GM19043 (cell line): ENCODE results near the gene RHBG.

Source experiments
- ATAC-seq: cut with Tn5 transposase; IDR thresholded peaks from one replicate; pipeline ENCODE4 v1.9.1; 2021; ENCODE audit warnings: low read depth; ENCODE audit not compliant: unreplicated experiment

RHBG gene

DNA sequence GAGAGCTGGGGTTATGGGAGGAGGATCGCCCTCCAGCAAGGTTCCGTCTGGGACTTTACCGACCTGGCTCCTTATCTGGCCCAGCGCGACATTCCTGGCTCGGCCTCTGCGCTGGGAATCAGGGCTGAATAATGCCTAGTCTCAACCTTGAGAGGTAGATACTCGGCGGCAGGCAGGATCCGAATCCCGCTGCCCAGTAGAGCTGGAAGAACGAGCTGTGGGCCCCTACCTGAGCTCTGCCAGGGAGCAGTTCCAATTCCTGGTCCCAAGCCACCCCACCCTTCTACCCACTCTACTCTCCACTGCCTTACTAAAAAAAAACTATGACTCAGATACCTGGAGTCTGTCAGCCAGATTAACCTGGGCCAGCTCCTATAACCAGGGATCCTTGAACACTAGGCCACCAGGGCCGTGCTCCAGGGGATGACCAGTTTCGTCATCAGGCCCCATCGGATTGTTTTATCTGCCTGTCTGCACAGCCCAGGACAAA, 53.6 kb downstream of the RHBG start:
- no peak for ATAC-seq

DNA sequence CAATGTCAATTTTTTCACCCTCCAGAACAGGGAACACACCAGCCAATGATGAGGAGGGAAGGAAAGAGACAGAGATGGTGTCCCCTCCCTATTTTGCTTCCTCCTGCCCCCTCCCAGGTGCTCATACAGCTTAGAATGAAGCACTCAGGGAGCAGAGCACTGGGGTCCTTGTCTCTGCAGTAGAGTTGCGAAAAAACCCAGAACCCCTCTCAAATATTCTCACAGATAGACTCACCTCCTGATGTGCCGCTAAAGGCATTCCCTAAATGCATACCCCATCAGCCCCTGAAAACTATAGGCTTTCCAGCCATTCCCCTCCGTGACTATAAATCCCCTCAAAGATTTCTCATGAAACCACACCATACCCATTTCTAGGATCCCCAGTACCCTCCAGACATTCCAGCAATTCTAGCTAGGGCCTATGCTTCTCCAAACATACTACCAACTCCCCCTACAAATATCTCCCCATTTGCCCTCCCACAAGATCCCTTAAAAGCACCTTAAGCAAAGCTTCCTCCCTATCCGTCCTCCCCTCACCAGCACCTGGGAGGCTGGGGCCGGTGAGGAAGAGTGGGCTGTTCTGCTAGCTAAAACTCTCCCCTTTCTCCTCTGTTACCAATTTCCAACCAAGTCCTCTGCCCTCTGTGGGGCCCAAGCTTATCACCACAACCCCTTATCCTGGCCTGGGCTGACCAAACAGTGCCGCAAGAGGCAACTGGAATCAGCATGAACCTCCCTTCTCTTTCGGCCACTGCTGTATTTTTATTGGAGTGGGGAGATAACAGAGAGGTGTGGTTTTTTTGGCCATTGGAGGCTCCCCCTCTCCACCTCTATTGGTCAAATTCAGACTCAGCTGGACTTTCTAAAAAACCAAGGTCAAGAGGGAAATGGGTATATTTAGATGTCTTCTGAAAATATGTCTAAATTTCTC, 54.7 kb downstream of the RHBG start:
- ATAC-seq = no peak

DNA sequence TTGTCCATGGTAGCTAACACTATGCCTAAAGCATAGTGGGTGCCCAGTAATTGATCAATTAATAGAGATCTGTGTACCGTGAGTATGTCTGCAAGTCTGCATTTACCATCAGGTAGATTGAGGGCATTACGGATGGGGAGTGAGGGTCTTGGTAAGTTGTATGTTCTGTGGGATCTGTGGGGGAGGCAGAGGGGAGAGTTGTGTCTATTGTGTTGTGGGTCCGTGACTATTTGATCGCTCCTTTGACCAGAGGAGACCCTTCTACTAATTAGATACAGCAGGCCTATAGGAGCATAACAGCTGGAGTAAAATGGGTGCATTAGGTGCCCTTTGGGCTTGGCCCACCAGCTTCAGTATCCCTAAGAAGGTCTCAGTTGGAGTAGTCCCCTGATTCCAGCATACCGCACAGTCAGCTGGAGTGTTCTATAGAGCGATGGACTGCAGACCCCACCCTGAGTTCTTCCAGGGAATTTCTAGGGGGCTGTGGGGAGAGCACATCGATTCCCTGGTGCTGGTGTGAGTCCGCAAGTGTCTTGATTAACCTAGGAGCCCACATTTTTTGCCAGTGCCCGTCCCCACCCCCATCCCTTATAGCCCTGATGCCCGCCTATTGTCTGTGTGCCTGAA, 55.9 kb downstream of the RHBG start:
- ATAC-seq = no peak

DNA sequence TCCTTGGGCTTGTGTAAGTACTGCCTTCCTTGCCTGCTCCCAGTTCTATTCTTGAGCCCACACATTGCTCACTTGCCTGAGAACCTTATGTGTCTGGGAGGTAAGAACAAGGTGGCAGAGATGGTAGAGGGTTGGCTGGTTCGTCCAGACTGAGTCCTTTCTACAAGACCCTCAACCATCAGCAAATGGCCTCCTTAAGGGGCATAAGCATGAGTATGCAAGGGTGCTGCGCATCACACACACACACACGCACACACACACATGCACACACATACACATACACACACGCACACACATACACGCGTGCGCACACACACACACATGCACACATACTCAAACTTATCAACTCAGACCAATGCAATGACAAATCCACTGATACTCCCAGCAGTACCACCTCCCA, 56.9 kb downstream of the RHBG start:
- no peak for ATAC-seq

DNA sequence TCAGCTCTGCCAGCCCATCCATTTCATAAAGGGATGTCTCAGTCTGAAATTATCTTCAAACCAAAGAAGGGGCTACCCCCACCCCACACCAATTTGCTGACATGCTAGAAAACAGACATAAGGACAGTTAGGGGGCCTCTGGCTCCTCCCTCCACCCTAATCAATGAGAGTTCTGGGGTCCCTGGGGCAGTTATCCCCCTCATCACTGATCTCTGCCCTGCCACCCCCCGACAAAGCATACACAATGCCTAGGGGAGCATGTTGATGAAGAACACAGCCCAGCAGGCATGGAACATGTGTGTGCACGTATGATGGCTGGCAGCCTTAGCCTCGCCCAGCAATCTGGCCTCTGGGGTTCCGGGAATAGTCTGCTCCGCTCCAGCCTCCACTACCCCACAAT, 58.9 kb downstream of the RHBG start:
- no peak for ATAC-seq

DNA sequence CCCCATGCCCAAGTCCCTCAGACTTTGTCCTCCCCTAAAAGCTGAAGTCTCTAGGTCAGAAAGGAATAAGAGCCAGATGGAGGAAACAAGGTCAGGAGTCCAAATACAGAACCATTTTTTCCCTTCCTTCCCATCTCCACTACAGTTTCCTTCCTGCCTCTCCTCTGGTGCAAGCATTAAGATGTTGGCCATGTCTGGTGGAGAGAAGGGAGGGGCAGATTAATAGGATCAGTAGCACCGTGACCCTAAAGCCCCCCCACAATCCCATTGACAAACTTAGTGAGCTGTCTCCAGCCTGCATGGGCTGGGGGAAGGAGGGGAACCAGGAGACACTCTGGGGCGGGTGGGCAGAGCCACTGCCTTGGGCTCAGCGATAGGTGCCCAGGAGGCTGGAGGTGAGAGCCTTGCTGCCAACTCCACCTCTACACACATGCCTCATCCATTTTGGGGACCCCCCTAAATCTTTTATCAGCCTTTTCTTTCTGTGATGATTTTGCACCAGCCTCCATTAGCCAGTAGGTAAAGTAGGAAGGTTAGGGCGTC, 59.8 kb downstream of the RHBG start:
- no peak for ATAC-seq

DNA sequence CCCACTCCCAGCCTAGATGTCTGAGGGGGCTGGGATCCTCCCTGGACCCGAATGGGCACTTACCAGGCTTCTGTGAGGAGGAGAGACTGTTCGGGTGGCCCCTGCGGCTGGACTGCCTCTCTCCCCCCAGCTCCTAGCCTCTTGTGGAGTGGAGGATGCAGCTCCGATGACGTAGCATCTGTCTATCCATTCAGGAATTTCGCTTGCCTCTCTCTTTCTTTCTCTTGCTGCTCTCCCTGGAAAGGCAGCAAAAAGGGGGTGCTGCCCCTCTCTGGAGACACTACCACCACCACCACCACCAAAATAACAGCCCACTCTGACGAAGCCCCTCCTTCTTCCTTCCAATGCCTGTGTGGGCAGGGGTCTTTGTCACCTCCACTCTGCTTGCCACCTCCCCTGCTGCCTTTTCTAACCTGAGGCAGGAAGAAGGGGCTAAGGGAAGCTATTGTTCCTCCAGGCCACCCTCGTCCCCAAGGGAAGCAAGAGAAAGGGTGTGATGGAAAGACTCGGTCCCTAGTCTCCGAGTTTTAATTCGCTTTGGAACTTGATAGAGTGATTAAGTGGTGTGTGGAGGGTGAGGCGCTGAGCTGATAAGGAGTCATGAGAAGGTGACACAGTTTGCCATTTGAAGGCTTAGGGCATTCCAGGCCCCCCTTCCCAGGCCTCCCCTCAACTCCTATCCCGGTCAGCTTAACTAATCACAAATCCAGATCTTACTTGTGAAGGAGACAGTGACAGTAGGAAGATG, 60.5 kb downstream of the RHBG start:
- ATAC-seq = no peak

DNA sequence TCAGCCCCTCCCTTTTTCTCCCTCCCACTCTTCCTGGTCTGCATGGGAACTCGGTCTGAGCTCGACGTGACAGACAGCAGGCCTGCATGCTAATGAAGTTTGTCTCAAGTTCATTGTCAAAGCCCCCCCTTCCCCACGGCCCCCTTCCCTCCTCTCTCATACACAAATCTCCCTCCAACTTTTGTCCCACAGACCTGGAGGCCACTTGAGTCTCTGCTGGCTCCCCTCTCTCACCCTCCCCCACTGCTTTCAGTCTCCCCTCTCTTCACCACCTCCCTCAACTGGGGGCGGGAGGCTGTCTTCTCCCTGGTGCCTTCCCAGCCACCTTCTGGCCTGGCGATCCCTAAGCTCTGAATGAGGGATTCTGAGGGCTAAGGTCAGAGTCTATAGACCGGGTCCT, 61.3 kb downstream of the RHBG start:
- ATAC-seq = no peak

DNA sequence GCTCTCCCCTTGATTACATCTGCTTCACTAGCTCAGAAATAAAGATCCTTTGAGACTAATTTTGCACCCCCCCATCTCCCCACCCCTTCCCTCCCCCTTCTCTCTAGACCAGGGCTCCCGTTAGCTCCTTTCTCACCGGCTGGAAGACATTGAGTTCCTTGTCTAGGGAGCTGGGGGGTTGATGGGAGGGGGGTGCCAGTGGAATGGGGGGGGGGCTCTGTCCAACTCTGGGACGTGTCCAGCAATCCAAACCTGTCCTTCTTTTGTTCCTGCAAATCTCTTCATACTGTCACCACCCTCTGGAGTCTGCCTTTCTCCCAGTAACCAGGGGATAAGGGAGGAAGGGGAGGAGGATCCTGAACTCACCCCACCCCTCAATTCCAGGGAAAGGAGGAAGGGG, 61.9 kb downstream of the RHBG start:
- ATAC-seq = no peak

DNA sequence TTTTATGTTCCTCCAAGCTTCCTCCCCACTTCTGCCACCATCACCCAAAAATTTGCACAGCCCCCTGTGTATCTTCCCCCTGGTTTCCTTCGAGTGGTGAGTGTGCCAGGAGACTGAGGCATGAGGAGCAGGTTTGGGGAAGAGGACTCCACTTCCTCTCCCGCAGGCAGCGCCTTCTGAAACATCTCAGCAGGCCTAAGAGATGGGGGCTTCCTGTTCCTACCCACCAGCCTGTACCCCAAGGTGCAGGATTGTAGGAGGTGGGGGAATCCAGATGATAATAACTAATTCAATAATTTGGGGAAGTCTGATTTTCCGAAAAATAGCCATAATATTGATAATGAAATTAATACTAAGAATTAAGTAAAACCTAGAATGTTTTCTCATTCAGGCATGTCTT, 62.4 kb downstream of the RHBG start:
- no peak for ATAC-seq

DNA sequence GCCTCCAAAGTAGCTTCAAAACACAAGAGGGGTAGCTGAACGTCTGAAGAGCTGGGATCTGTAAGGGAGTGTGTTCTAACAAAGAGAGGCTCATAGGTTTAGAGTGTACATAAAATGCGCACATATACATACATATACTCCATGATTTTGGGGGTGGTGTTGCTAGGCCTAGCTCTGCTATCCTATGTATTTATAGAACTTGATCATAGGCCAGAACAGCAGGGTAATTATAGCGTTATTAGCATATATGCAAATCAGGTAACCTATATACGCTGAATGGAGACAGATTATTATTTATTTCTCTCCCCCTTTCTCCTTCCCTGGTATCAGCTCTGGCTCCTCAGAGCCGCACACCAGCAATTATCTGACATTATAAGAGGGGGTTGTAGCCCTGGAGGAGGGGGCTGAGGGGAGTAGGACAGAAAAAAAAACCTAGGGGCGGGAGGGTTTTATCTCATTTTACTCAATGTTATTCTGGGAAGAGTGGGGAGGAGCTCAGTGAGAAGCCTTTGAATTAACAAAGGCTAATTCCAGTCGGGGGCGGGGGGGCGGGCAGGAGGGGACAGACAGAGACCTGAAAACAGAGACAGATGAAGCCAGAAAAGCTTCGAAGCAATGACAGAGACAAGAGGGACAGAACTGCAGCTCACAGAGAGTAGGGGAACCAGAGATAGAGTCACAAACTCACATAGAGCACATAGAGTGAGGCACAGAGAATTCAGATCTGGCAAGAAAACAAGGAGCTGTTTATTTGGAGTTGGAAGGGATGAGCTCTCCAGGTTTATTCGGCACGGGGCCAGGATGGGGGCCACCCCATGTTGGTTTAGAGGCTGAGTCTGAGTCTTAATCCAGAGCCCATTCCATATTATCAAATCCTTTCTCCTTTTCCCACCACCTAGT, 63.0 kb downstream of the RHBG start:
- ATAC-seq = no peak

DNA sequence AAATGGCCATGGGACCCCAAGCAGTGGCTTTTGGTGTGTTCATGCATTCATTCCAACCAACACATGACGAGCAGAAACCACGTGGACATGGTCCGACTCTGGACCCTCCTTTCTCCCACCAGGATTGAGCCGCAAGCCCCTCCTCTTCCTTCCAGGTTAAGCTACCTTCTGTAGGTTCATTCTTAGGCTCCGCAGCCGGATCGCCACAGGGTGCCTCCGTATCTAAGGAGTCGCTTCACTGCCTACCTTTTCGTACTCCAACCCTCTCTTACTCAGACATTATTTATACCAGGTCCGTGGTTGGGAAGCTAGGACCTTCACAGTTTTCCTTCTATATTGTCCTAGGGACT, 63.6 kb downstream of the RHBG start:
- no peak for ATAC-seq

DNA sequence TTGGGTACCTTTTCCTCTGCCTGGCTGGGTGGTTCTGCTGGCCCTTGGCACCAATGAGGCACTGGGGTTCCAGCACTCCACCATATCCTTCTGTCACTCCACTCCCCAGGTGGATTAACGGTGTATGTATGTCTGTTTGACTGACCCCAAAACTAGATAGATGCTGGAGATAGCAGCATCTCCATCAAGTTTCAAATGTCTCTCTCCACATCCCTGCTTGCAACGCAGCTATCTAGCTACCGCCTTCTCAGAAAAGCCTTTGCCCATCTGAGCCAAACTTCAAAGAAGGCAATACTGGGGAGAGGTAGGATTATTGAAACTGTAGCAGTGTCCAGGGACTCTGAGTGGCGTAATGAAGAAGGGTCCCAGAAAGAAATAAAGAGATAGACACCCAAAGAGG, 64.0 kb downstream of the RHBG start:
- ATAC-seq = no peak

DNA sequence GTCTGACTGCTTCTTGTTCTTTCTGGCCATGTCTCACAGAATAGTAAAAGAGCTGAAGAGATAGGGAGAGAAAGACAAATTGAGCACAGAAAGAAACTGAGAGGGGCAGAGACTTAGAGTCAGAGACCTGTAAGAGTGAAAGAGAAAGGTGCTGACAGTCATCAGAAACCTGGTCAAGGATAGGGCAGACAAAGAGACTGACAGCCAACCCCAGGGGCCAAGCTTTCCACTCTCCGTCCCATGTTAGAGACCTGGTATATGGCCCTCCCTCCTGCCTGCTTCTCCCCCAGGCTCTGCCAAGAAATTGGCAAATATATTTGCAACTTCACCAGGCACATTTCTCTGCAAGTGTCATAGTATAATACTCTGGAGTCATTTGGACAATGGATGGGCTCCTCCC, 64.6 kb downstream of the RHBG start:
- ATAC-seq = no peak
